Peyer's patch (tissue), 4 donors: ENCODE measurements around the gene MRPS30.

Source experiments
- POLR2A ChIP-seq, 2 donors: fragments of 450-650 bp; IDR thresholded peaks; one replicate each; pipeline ENCODE4 v1.5.1; 2017; ENCODE audit warnings: antibody characterized with exemption in 2 of 2, mild to moderate bottlenecking in 2 of 2, moderate library complexity in 2 of 2
- TF ChIP-seq, protein P1 (sequence below), 6 experiments: fragments of 450-650 bp in 4 of 6; fragments of 200-600 bp in 2 of 6; sonication (generic) in 1 of 6; IDR thresholded peaks; one replicate each; pipeline ENCODE4 v1.5.1; 2017 to 2019; ENCODE audit warnings: antibody characterized with exemption in 6 of 6, mild to moderate bottlenecking in 3 of 6, moderate library complexity in 1 of 6

DNA sequence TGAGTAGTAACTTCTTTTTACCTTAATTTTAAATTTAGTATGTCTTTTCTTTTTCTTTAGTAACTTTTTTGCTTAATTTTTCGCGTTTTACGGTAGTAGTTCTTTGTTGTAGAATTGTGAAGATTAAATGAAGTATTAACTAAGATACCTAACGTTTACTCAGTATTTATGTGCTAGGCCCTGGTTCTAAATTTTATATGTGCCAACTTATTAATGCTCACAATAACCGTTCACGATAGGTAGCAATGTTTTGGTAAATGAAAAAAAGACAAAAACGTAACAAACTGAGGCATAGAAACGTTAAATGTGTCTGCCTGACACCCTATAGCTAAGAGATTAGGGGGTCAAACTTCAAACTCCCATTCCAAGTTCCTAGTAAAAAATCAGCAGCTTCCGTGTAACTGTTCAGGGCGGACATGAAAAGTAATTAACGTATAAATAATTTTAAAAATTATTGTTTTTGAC is 1.2 kb downstream of the MRPS30 start:
- TF ChIP-seq, protein P1, sequence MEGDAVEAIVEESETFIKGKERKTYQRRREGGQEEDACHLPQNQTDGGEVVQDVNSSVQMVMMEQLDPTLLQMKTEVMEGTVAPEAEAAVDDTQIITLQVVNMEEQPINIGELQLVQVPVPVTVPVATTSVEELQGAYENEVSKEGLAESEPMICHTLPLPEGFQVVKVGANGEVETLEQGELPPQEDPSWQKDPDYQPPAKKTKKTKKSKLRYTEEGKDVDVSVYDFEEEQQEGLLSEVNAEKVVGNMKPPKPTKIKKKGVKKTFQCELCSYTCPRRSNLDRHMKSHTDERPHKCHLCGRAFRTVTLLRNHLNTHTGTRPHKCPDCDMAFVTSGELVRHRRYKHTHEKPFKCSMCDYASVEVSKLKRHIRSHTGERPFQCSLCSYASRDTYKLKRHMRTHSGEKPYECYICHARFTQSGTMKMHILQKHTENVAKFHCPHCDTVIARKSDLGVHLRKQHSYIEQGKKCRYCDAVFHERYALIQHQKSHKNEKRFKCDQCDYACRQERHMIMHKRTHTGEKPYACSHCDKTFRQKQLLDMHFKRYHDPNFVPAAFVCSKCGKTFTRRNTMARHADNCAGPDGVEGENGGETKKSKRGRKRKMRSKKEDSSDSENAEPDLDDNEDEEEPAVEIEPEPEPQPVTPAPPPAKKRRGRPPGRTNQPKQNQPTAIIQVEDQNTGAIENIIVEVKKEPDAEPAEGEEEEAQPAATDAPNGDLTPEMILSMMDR (IDR thresholded peaks at IDR 0.05), result no peak
- TF ChIP-seq POLR2A (IDR thresholded peaks at IDR 0.05), result no peak
